Putamen (tissue), 1 donor: ENCODE measurements around the gene HDAC1.

Source experiments
- DNase-seq: peaks from one replicate; pipeline ENCODE4 v3.0.0-alpha.2; 2016; ENCODE audit warnings: low spot score

HDAC1 gene

DNA sequence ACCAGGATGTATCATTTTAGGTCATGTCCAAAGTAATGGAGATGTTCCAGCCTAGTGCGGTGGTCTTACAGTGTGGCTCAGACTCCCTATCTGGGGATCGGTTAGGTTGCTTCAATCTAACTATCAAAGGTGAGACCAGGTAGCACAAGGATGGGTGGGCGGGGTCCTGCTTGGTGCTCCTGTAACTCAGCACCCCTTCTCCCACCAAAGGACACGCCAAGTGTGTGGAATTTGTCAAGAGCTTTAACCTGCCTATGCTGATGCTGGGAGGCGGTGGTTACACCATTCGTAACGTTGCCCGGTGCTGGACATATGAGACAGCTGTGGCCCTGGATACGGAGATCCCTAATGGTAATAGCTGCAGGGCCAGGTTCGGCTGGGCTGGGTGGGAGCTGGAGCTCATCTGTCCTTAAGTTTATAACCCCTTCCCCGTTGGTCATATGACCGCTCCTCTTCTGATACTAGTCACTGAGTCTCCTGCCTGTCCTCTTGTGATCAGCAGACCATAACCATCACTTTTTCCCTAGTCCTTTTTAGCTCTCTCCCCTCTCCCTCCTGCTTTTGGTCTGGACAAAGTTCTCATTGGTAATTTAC, 38.8 kb downstream of the HDAC1 start:
- DNase-seq = no peak

DNA sequence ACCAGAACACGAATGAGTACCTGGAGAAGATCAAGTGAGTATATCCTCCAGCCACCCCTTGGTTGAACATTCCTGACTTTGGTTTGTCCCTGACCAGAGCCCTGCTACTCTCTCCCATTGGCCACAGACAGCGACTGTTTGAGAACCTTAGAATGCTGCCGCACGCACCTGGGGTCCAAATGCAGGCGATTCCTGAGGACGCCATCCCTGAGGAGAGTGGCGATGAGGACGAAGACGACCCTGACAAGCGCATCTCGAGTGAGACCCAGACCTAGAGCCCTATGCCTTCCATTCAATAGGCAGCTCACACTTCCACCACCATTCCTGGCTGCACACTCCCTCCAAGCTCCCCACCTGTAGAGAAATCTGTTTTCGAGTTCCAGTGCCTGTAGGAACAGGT, 39.7 kb downstream of the HDAC1 start:
- no peak for DNase-seq

DNA sequence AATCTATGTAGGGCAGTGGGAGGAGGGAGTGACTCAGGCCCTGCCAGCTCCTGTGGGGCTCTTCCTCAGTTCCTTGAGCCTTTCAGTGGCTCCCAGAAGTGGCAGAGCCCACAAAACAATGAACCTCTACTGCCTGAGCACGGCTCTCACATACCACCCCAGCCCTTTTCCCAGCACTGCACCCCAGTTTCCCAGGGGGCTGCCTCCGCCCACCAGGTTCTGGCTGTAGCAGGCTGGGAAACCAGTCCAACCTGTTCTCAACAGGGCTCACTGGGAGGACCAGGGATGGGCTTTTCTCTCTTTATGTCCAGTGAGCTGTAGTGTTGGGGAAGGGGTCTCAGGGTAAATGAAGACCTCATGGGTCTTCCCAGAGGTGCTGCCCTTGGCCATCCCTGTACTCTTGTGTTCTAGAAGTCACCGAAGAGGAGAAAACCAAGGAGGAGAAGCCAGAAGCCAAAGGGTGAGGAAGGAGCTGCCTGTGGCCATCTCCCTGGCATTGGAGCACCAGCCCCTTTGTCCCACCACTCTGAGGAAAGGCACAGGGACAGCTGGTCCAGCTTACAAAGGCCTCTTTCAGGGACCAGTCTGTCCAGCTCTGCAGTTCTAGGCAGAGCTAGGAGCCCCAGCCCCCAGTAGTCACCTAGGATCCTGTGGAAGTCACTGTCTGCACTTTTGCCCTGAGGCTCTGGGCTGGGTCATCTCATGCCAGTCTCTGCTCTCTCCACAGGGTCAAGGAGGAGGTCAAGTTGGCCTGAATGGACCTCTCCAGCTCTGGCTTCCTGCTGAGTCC, 40.6 kb downstream of the HDAC1 start:
- peak; percentile 40 for DNase-seq

DNA sequence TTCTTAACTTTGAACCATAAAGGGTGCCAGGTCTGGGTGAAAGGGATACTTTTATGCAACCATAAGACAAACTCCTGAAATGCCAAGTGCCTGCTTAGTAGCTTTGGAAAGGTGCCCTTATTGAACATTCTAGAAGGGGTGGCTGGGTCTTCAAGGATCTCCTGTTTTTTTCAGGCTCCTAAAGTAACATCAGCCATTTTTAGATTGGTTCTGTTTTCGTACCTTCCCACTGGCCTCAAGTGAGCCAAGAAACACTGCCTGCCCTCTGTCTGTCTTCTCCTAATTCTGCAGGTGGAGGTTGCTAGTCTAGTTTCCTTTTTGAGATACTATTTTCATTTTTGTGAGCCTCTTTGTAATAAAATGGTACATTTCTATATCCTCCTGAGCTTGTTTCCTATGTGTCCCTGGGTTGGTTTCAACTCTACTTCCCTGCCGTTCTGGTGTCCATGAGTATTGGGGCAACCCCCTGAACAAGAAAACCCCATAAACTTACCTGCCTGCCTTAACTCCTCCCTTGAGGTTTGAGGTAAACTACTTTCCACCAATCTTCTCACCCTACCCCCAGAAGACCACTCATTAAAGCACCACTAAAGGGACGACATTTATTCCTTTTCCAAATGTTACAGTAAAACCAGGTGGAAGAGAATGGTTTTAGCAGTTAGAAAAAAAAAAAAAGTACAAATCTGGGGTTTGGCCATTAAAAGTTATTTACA, 41.5 kb downstream of the HDAC1 start:
- DNase-seq = no peak

- no peak for DNase-seq
Observed at GRCh38 chr1:32334274-32334861, 42.5 kb downstream of the HDAC1 start.

GRCh38 chr1:32334864-32335534, 43.1 kb downstream of the HDAC1 start:
- peak; percentile 44 for DNase-seq

DNA sequence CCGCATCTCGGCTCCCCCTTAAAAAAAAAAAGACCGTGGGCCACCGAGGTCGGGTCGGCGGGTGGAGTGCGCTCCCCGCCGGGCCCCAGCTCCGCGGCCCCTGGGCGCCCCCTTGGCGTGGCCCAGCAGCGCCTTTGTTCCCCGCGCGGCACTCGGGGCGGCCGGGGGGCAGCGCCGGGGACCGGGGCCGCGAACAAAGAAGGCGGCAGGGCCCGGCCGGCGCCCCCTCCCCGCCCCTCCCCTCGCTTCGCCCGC, 43.6 kb downstream of the HDAC1 start:
- no peak for DNase-seq

DNA sequence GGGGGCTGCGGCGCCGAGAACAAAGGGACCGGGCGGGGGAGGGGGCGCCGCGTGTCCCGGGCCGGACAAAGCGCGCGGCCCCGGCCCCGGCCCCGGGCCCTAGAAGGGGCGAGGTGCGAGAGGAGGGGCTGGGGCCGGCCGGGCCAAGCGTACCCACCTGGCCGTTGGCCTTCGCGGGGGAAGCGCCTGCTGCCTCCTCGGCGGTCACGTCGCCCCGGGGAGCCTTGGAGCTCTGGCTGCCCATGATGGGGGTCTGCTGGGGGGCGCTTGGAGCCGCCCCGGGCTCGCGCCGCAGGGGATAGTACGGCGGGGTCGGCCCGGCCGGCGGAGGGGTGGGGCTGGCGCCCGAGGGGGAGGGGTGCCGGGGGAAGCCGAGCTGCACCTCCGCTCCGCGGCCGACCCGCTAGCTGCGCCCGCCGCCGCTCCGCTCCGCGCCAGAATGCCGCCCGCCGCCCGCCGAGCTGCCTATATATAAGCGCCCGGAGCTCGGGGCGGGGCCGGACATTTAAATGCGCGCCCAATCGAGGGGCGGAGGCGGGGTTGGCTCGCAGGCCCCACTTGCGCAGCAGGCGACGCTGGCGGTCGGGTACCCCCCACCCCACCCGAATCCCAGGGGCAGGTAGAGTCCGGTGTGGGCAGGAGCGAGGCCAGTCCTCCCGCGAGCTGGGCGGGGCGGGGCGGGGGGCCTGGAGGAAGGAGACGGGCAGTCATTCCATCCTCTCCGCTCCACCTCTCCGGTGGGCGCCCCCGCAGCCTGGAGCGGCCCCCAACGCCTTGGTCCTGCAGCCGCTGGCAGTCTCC, 44.1 kb downstream of the HDAC1 start, which contains the start of gene MARCKSL1:
TSS of gene MARCKSL1 (minus strand) at position 444 of the 801 bp plus-strand sequence. CDS start at position 244, 200 bp downstream.
- DNase-seq = peak; percentile 86

DNA sequence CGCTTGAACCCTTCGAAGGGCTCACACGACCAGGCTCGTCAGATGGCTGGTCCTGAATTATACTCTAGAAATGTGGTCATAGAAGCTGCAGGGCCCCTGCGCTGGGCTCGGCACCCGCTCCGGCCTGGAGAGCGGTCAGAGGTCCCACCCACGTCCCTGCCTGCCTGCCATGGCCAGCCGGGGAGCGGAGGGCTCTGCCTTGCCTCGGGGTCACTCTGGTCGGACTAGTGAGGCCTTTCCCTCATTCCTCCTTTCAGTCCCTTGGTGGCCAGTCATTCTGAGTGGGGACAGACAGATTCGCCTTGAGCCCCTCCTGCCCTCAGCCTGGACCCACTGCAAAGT, 44.7 kb downstream of the HDAC1 start:
- no peak for DNase-seq

DNA sequence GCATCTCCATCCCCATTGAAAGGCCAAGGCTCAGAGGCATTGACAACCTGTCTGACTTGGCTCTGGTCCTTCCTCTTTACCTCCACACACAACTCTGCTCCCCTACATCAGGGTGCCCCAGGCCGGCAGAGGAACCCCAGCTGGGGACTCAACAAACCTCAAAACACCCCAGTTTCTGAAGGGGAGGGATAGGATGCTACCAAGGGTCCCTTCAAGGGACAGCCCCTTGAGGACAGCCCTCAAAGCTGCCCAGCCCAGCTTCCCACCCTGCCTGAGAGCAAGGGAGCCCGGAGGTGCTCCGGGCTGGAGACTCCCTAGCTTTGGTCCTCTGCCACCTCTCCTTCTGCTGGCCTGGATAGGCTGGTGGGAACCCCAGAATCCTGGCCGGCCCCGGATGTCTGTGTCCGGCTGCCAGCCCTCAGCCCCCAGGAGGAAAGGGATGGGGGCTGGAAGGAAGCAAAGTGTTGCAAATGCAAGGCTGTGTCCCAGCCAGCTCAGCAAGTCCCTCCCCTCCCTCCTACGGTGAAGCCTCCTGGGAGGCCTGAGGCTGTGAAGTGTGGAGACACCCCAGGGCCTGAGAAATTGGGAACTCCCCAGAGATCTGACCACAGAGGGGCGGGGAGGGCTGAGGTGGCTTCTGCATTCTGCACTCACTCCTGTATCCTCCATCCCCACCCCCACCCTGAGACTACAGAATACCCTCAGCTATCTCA, 45.2 kb downstream of the HDAC1 start:
- no peak for DNase-seq

- DNase-seq = peak; percentile 97
Observed at GRCh38 chr1:32337855-32338636, 46.2 kb downstream of the HDAC1 start.

GRCh38 chr1:32338637-32339145, 46.8 kb downstream of the HDAC1 start:
- DNase-seq = no peak

DNA sequence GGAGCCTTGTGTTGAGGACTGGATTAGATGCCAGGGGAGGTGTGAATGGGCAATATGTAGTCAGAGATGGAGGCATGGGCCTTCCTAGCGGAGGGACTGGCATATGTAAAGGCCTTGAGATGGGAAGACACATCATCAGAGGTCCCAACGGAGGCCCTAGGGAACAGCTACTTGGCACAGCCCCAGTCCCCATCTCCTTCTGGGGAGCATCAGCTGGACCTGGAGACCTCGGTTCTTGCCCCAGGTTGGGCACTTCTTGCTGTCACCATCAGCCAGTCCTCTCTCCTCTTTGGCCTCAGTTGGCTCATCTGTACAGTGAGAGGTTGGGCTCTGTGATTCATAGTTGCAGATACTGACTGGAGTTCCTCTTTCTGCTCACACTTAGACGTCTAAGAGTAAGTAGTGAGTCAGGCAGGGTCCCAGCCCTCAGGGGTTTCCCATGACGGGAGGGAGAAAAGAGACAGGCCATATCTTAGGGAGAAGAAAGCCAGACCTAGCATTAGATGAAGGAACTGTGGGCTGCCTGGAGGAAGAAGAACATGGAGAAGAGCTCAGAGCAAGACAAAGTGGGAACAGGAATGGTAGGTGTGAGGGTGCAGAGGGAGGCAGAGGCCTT, 47.6 kb downstream of the HDAC1 start:
- DNase-seq = no peak

DNA sequence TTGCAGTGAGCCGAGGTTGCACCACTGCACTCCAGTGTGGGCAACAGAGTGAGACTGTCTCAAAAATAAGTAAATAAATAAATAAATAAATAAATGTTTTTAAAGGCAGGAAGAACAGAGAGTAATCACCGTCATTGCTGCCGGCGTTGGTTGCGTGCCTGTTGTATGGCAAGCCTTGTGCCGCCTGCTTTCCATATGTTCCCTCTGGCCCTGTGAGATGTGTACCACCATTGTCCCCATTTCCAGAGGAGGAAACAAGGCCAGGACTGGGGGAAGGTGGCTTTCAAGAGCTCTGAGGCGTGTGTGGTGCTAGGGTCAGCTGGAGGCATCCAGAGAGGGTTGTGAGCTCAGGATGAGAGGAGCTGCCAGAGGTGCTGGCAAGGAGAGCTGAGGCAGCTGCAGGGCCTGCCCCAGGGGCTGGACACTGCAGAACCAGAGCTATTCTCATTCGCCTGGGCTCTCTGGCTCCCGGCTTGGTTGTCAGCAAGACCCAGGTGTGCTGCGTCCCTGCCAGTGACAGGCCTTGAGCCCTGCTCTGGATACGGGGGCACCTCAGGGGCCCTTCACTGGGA, 49.4 kb downstream of the HDAC1 start:
- DNase-seq = no peak

GRCh38 chr1:32341971-32342370, 50.1 kb downstream of the HDAC1 start:
- no peak for DNase-seq

DNA sequence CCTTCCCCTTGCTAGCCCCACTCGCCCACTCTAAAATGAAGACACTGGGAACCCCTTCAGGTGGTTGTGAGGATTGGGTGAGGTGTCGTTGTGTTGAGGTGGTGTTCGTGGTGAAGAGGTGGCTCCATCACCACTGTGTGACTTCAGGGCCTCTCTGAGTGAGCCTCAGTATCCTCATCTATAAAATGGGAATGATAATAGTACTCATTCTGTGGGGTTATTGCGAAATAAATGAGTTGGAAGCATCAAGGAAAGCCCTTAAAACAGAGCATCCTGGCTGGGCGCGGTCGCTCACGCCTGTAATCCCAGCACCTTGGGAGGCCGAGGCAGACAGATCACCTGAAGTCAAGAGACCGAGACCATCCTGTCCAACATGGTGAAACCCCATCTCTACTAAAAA, 50.8 kb downstream of the HDAC1 start:
- DNase-seq = no peak

DNA sequence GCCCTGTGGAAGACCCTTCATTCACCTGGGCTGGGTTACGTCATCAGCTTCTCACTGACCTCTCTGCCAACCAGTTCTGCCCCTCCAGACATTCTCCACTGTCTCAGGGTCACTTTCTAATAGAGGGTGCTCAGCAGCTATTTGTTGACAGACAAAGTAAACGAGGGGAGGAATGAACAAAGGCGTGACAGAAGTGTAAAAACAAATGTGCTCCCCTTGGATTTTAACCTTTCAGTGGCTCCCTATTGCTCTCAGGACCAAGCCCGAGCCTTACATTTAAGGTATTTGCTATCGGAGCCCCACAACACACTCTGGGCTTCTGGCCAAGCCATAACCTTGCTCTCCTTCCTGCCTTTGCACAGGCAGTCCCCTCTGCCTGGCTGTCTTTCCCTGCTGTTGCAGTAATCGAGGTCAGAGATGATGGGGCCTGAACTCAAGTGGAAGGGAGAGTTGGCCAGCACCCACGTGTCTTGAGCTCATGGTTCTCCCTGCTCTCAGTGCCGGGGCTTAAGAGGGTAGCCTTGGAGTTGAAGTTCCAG, 53.5 kb downstream of the HDAC1 start:
- DNase-seq = no peak

DNA sequence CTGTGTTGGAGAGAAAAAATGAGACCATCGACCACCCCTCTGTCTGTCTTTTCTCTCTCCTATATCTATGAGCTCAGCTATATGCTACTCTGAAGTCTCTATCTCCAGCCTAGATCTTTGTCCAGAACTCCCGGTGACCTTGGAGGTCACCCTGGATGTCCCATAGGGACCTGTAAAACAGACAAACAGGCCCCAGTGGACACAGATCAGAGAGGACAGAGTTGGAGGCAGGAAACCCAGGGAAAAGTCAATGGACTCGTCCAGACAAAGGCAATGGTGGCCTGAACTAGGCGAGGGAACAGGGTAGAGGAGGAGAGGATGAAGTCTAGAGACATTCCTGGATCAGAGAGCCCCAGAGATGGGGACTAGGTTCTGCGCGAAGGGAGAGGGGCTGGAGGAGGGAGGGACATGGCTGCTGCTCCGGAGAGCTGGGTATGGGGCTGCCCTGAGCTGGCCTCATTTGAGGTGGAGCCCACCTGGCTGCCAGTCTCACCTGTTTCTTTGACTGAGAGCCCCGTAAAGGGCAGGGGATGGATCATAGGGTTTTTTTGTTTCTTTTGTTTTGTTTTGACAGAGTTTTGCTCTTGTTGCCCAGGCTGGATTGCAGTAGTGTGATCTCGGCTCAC, 54.8 kb downstream of the HDAC1 start:
- no peak for DNase-seq
